ENCODE measurements around the gene TOMM40L.

Gene TOMM40L

GRCh38 chr1:161267321-161267720 lies 41.5 kb downstream of the TOMM40L start:
- no peak for DNase-seq (ENCODE audit: low read depth)
- H3K4me3 ChIP-seq (replicated peaks; ENCODE audit: low read depth, low read length): no peak overlapping the region
- TF ChIP-seq CTCF (IDR thresholded peaks at IDR 0.05; ENCODE audit: low read length, missing control alignments): no peak

DNA sequence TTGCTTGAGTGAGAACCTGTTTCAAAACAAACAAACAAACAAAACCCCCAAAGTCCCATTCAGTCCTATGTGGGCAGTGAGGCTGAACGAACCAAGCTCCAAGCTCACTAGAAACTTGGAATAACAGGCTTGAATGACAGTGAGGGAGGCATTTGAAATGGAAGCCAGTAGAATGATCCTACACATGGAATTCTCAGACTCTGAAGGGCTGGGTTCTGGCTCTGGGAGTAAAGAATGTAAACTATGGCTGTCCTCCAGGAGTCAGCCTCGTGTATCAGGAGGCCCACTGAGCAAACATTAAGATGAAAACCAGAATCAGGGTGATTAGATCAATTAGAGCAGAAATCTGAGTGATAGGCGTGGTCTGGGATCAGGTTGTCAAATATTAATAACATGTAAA lies 47.5 kb downstream of the TOMM40L start:
- no peak for DNase-seq (ENCODE audit: low read depth)
- TF ChIP-seq CTCF (IDR thresholded peaks at IDR 0.05; ENCODE audit: low read length, missing control alignments): no peak
- no peak overlapping the region for H3K4me3 ChIP-seq (replicated peaks; ENCODE audit: low read depth, low read length)

DNA sequence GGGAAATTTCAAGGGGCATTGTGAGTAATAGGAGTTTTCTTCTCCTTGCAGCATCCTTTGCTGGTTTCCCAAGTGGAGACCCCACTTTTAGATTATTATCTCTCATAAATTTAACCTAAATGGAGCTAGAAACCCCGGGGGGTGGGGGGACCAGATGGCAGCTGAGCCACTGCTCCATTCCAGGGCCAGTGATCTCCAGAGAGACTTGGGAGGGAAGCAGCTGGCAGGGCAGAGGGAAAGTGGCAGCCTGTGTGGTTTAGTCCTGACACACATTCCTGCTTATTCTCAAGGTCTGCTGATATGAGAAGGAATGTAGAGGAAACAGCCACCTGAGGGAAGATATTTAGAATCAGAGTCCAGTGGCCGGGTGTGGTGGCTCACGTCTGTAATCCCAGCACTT lies 49.0 kb downstream of the TOMM40L start:
- DNase-seq (ENCODE audit: low read depth): no peak
- no peak for TF ChIP-seq CTCF (IDR thresholded peaks at IDR 0.05; ENCODE audit: low read length, missing control alignments)
- H3K4me3 ChIP-seq (replicated peaks; ENCODE audit: low read depth, low read length): no peak overlapping the region
